HEK293 (cell line): ENCODE data around the gene DDIT4.
A peak's percentile ranks its signal among the peaks of the same experiment; 100 is the strongest.

ENCODE experiments used
- CTCF ChIA-PET: fragments of 350-600 bp; formaldehyde crosslinking; extraction: SDS; loops from one replicate; lab custom pipeline; 2021; ENCODE audit warnings: antibody characterized with exemption; lab: Yijun Ruan, JAX
- POLR2A ChIA-PET: fragments of 300-600 bp; formaldehyde crosslinking; extraction: SDS; loops from one replicate; lab custom pipeline; 2020; ENCODE audit warnings: antibody characterized with exemption, inconsistent platforms; lab: Yijun Ruan, JAX
- H3K27ac ChIP-seq: fragments of 200-500 bp; sonication (Bioruptor generic); 2 replicates; pipeline ENCODE4 v1.5.1; 2014; ENCODE audit warnings: low read depth, low read length, control low read depth, inconsistent platforms; ENCODE audit errors: extremely low read depth
- H3K36me3 ChIP-seq, 2 experiments: fragments of 200-500 bp in 1 of 2; sonication (Bioruptor generic) in 1 of 2; 1 replicate in 1 of 2; 2 replicates in 1 of 2; pipeline ENCODE4 v1.5.1; 2014 to 2017; ENCODE audit warnings: inconsistent platforms in 2 of 2, low read length in 2 of 2; ENCODE audit not compliant: control insufficient read depth in 2 of 2, insufficient read depth in 1 of 2
- H3K4me1 ChIP-seq: fragments of 200-500 bp; sonication (Bioruptor generic); 2 replicates; pipeline ENCODE4 v1.5.1; 2014; ENCODE audit warnings: mild to moderate bottlenecking, low read length, inconsistent platforms; ENCODE audit not compliant: control insufficient read depth, insufficient read depth
- H3K4me3 ChIP-seq: 2 replicates; pipeline ENCODE4 v1.5.1; 2011; ENCODE audit warnings: low read depth, mild to moderate bottlenecking, control low read depth, low read length, moderate library complexity
- H3K9me3 ChIP-seq: fragments of 200-500 bp; sonication (Bioruptor generic); 2 replicates; pipeline ENCODE4 v1.5.1; 2014; ENCODE audit warnings: low read depth, low read length, inconsistent platforms; ENCODE audit not compliant: control insufficient read depth, insufficient read depth
- BCL11A ChIP-seq: fragments of 450-650 bp; formaldehyde crosslinking; IDR thresholded peaks from 2 replicates; pipeline ENCODE4 v1.5.1; 2016; ENCODE audit warnings: low read depth, missing biosample characterization, missing genetic modification characterization
- FEZF1 ChIP-seq: fragments of 450-650 bp; formaldehyde crosslinking; IDR thresholded peaks from 2 replicates; pipeline ENCODE4 v1.5.1; 2016; ENCODE audit warnings: missing biosample characterization, missing genetic modification characterization
- HOXD13 ChIP-seq: sonication (generic); formaldehyde crosslinking; IDR thresholded peaks from 2 replicates; pipeline ENCODE4 v1.8.0; 2022; ENCODE audit warnings: missing genetic modification reagents, borderline replicate concordance
- IKZF3 ChIP-seq: fragments of 450-650 bp; IDR thresholded peaks from 2 replicates; pipeline ENCODE4 v1.5.0; 2018; ENCODE audit warnings: missing biosample characterization, mild to moderate bottlenecking, missing genetic modification characterization, moderate library complexity
- KLF10 ChIP-seq: fragments of 450-650 bp; IDR thresholded peaks from 2 replicates; pipeline ENCODE4 v1.5.1; 2018; ENCODE audit warnings: missing biosample characterization, mild to moderate bottlenecking, missing genetic modification characterization
- OSR2 ChIP-seq: fragments of 450-650 bp; formaldehyde crosslinking; IDR thresholded peaks from 2 replicates; pipeline ENCODE4 v1.5.1; 2016; ENCODE audit warnings: missing biosample characterization, missing genetic modification characterization
- ZBTB20 ChIP-seq: fragments of 450-650 bp; formaldehyde crosslinking; IDR thresholded peaks from 2 replicates; pipeline ENCODE4 v1.5.1; 2016; ENCODE audit warnings: missing biosample characterization, missing genetic modification characterization
- ZBTB21 ChIP-seq: fragments of 450-650 bp; formaldehyde crosslinking; IDR thresholded peaks from 2 replicates; pipeline ENCODE4 v1.5.1; 2017; ENCODE audit warnings: missing biosample characterization, missing genetic modification characterization
- ZBTB48 ChIP-seq: fragments of 450-650 bp; formaldehyde crosslinking; IDR thresholded peaks from 2 replicates; pipeline ENCODE4 v1.5.1; 2016; ENCODE audit warnings: missing biosample characterization, missing genetic modification characterization
- ZEB2 ChIP-seq: fragments of 450-650 bp; formaldehyde crosslinking; IDR thresholded peaks from 2 replicates; pipeline ENCODE4 v1.5.1; 2016; ENCODE audit warnings: missing biosample characterization, missing genetic modification characterization
- ZFP3 ChIP-seq: fragments of 450-650 bp; formaldehyde crosslinking; IDR thresholded peaks from 2 replicates; pipeline ENCODE4 v1.5.1; 2016; ENCODE audit warnings: low read depth, missing biosample characterization, missing genetic modification characterization
- ZFP69B ChIP-seq: fragments of 450-650 bp; formaldehyde crosslinking; IDR thresholded peaks from 2 replicates; pipeline ENCODE4 v1.5.1; 2016; ENCODE audit warnings: missing biosample characterization, missing genetic modification characterization
- ZNF2 ChIP-seq: fragments of 450-650 bp; formaldehyde crosslinking; IDR thresholded peaks from 2 replicates; pipeline ENCODE4 v1.5.1; 2016; ENCODE audit warnings: missing biosample characterization, missing genetic modification characterization
- ZNF214 ChIP-seq: fragments of 450-650 bp; formaldehyde crosslinking; IDR thresholded peaks from 2 replicates; pipeline ENCODE4 v1.5.1; 2017; ENCODE audit warnings: missing biosample characterization, mild to moderate bottlenecking, missing genetic modification characterization, borderline replicate concordance
- ZNF23 ChIP-seq: fragments of 450-650 bp; formaldehyde crosslinking; IDR thresholded peaks from 2 replicates; pipeline ENCODE4 v1.5.1; 2016; ENCODE audit warnings: missing biosample characterization, missing genetic modification characterization, borderline replicate concordance
- ZNF341 ChIP-seq: fragments of 450-650 bp; formaldehyde crosslinking; IDR thresholded peaks from 2 replicates; pipeline ENCODE4; 2016; ENCODE audit warnings: low read depth, missing biosample characterization, missing genetic modification characterization
- ZNF394 ChIP-seq: fragments of 450-650 bp; formaldehyde crosslinking; IDR thresholded peaks from 2 replicates; pipeline ENCODE4 v1.5.1; 2016; ENCODE audit warnings: missing biosample characterization, missing genetic modification characterization, mild to moderate bottlenecking, moderate library complexity, borderline replicate concordance
- ZNF423 ChIP-seq: fragments of 450-650 bp; formaldehyde crosslinking; IDR thresholded peaks from 2 replicates; pipeline ENCODE4 v1.5.1; 2016; ENCODE audit warnings: missing biosample characterization, missing genetic modification characterization
- ZNF433 ChIP-seq: fragments of 450-650 bp; formaldehyde crosslinking; IDR thresholded peaks from 2 replicates; pipeline ENCODE4 v1.5.1; 2016; ENCODE audit warnings: missing biosample characterization, missing genetic modification characterization, low read depth
- ZNF521 ChIP-seq: fragments of 450-650 bp; formaldehyde crosslinking; IDR thresholded peaks from 2 replicates; pipeline ENCODE4 v1.5.1; 2017; ENCODE audit warnings: missing biosample characterization, mild to moderate bottlenecking, missing genetic modification characterization
- ZNF560 ChIP-seq: fragments of 450-650 bp; formaldehyde crosslinking; IDR thresholded peaks from 2 replicates; pipeline ENCODE4 v1.5.1; 2017; ENCODE audit warnings: missing biosample characterization, missing genetic modification characterization, borderline replicate concordance
- ZNF776 ChIP-seq: fragments of 450-650 bp; formaldehyde crosslinking; IDR thresholded peaks from 2 replicates; pipeline ENCODE4 v1.5.0; 2017; ENCODE audit warnings: missing biosample characterization, missing genetic modification characterization, borderline replicate concordance
- TF ChIP-seq, protein P1 (sequence below): fragments of 450-650 bp; formaldehyde crosslinking; IDR thresholded peaks from 2 replicates; pipeline ENCODE4 v1.5.1; 2016; ENCODE audit warnings: missing biosample characterization, missing genetic modification characterization, low read depth
- TF ChIP-seq, protein P2 (sequence below): fragments of 450-650 bp; IDR thresholded peaks from 2 replicates; pipeline ENCODE4 v1.5.1; 2018; ENCODE audit warnings: missing biosample characterization, mild to moderate bottlenecking, missing genetic modification characterization
- TF ChIP-seq, protein P3 (sequence below): fragments of 450-650 bp; formaldehyde crosslinking; IDR thresholded peaks from 2 replicates; pipeline ENCODE4 v1.5.1; 2016; ENCODE audit warnings: missing biosample characterization, missing genetic modification characterization
- TF ChIP-seq, protein P4 (sequence below): fragments of 450-650 bp; formaldehyde crosslinking; IDR thresholded peaks from 2 replicates; pipeline ENCODE4 v1.5.1; 2016; ENCODE audit warnings: missing biosample characterization, missing genetic modification characterization
- TF ChIP-seq, protein P5 (sequence below): fragments of 450-650 bp; formaldehyde crosslinking; IDR thresholded peaks from 2 replicates; pipeline ENCODE4 v1.5.1; 2016; ENCODE audit warnings: missing biosample characterization, missing genetic modification characterization

Gene DDIT4

DNA sequence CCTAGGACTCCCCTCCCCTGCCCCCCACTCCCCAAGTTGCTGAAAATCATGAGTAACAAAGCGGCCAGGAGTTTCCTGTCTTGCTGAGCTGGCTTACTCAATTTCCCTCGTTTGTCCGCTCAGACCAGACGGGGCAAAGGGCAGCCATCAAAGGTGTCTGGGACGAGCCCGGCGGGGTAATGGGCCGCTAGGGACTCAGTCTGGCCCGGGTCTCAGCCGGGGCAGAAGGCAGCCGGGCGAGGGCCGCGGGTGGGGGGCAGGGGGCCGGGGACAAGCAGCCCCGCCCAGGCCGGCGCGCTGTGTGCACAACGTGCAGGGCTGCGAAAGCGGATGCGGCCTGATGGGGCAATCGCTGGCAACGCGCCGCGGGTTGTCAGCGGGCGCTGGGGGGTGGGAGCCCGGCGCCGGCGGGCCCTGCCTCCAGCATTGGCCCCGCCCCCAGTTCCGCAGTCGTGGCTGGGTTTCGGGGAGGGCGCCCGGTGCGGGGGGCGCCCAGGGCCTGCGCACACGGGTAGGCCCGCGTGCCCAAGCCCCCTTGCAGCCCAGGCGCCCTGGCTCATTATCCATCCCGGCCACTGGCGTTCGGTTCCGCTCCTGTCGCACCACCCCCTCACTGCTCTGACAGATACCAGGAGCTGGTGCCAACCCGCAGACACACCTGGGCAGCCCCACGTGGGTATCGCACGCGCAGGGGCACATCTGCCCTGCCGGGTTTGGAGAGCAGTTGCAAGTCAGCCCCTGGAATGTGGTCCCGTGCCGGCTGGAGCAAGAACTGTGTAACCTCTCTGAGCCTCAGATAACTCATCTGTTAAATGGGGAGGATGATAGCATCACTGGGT is 45.9 kb downstream of the DDIT4 start (continued):
- TF ChIP-seq, protein P1, sequence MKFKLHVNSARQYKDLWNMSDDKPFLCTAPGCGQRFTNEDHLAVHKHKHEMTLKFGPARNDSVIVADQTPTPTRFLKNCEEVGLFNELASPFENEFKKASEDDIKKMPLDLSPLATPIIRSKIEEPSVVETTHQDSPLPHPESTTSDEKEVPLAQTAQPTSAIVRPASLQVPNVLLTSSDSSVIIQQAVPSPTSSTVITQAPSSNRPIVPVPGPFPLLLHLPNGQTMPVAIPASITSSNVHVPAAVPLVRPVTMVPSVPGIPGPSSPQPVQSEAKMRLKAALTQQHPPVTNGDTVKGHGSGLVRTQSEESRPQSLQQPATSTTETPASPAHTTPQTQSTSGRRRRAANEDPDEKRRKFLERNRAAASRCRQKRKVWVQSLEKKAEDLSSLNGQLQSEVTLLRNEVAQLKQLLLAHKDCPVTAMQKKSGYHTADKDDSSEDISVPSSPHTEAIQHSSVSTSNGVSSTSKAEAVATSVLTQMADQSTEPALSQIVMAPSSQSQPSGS (tag by site-specific recombination), result 0 out of 2 replicates have a peak, but pooled peaks have one; percentile 15
- TF ChIP-seq ZBTB48 (peak; percentile 48; the same call in 1 of the 2 replicates), ZNF521 (tag by site-specific recombination) (no peak), ZNF433 (tag by site-specific recombination) (no peak)

DNA sequence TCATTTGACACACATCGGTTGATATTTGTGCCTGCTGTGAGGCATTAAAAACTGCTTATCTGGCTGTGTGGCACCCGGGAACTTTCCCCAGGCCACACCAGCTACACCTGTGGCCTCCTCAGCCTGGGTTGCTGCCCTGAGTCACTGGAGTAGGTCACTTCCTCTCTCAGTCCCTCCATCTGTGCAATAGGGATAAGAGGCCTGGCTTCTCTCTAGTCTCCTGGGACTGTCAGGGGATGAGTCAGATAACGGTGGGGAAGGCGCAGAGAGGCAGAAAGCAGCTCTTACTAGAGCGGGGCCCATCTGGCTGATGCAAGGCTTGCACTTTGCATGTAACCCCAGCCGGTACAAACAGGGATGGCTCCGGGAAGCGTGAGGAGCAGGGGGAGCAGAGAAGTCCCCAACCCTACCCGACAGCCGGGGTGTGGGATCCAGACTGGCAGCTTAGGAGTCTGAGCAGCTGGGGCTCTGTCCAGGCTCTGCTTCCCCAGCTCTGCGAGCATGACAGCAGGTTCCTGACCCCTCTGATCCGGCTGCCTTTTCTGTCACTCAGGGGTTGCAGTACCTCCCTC is 47.0 kb downstream of the DDIT4 start:
- no peak overlapping the region for H3K4me3 ChIP-seq
- H3K9me3 ChIP-seq, result no peaks in the 10 kb centered on the region
- no peaks in the 10 kb centered on the region for H3K36me3 ChIP-seq
- ChIA-PET POLR2A (interaction anchor here (0.6 to 5.5 kb wide), 14 partner anchors 11 to 161 kb away, joined by 3 to 110 read pairs (median 4); partner anchors contain the start of genes ANAPC16, ASCC1 and DDIT4), CTCF (interaction anchor here (0.9 to 1.9 kb wide), 7 partner anchors 11 to 195 kb away, joined by 3 to 7 read pairs (median 3); partner anchors contain the start of gene DDIT4)
- peak overlapping the region; percentile 77 for H3K27ac ChIP-seq
- H3K4me1 ChIP-seq, result peaks cover 21% of the 10 kb centered on the region
- TF ChIP-seq ZEB2 (tag by site-specific recombination) (peak; percentile 100), FEZF1 (tag by site-specific recombination) (peak; percentile 59), ZBTB20 (tag by site-specific recombination) (peak; percentile 95), ZNF2 (tag by site-specific recombination) (peak; percentile 92), ZBTB21 (peak; percentile 83), ZFP3 (no peak; the same call in 1 of the 2 replicates), IKZF3 (tag by site-specific recombination) (peak; percentile 99), ZFP69B (tag by site-specific recombination) (peak; percentile 100), ZNF23 (tag by site-specific recombination) (no peak), ZNF214 (tag by site-specific recombination) (no peak), ZNF423 (tag by site-specific recombination) (peak; percentile 55; the same call in 1 of the 2 replicates), KLF10 (tag by site-specific recombination) (peak; percentile 81), ZNF341 (tag by site-specific recombination) (peak; percentile 80), ZNF776 (tag by site-specific recombination) (no peak), HOXD13 (CRISPR knock-in tag) (peak; percentile 96; the same call in 1 of the 2 replicates), OSR2 (tag by site-specific recombination) (peak; percentile 64), ZBTB48 (peak; percentile 95), ZNF394 (tag by site-specific recombination) (peak; percentile 93), ZNF560 (tag by site-specific recombination) (no peak), BCL11A (tag by site-specific recombination) (peak; percentile 96)
- TF ChIP-seq, protein P2, sequence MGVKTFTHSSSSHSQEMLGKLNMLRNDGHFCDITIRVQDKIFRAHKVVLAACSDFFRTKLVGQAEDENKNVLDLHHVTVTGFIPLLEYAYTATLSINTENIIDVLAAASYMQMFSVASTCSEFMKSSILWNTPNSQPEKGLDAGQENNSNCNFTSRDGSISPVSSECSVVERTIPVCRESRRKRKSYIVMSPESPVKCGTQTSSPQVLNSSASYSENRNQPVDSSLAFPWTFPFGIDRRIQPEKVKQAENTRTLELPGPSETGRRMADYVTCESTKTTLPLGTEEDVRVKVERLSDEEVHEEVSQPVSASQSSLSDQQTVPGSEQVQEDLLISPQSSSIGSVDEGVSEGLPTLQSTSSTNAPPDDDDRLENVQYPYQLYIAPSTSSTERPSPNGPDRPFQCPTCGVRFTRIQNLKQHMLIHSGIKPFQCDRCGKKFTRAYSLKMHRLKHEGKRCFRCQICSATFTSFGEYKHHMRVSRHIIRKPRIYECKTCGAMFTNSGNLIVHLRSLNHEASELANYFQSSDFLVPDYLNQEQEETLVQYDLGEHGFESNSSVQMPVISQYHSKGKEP (tag by site-specific recombination), result peak; percentile 94
- TF ChIP-seq, protein P3, sequence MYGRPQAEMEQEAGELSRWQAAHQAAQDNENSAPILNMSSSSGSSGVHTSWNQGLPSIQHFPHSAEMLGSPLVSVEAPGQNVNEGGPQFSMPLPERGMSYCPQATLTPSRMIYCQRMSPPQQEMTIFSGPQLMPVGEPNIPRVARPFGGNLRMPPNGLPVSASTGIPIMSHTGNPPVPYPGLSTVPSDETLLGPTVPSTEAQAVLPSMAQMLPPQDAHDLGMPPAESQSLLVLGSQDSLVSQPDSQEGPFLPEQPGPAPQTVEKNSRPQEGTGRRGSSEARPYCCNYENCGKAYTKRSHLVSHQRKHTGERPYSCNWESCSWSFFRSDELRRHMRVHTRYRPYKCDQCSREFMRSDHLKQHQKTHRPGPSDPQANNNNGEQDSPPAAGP, result peak; percentile 95
- TF ChIP-seq, protein P4, sequence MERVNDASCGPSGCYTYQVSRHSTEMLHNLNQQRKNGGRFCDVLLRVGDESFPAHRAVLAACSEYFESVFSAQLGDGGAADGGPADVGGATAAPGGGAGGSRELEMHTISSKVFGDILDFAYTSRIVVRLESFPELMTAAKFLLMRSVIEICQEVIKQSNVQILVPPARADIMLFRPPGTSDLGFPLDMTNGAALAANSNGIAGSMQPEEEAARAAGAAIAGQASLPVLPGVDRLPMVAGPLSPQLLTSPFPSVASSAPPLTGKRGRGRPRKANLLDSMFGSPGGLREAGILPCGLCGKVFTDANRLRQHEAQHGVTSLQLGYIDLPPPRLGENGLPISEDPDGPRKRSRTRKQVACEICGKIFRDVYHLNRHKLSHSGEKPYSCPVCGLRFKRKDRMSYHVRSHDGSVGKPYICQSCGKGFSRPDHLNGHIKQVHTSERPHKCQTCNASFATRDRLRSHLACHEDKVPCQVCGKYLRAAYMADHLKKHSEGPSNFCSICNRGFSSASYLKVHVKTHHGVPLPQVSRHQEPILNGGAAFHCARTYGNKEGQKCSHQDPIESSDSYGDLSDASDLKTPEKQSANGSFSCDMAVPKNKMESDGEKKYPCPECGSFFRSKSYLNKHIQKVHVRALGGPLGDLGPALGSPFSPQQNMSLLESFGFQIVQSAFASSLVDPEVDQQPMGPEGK (tag by site-specific recombination), result peak; percentile 98
- TF ChIP-seq, protein P5, sequence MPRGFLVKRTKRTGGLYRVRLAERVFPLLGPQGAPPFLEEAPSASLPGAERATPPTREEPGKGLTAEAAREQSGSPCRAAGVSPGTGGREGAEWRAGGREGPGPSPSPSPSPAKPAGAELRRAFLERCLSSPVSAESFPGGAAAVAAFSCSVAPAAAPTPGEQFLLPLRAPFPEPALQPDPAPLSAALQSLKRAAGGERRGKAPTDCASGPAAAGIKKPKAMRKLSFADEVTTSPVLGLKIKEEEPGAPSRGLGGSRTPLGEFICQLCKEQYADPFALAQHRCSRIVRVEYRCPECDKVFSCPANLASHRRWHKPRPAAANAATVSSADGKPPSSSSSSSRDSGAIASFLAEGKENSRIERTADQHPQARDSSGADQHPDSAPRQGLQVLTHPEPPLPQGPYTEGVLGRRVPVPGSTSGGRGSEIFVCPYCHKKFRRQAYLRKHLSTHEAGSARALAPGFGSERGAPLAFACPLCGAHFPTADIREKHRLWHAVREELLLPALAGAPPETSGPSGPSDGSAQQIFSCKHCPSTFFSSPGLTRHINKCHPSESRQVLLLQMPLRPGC (tag by site-specific recombination), result peak; percentile 84
